Pancreas (tissue), 10 donors: ENCODE results near the gene SPATA2. TPM values are rescaled to one million over a fixed set of nuclear protein-coding genes. Genes with fewer than 3 reads are reported as not detected.

Experiments used
- ATAC-seq, 4 donors: fragments of 200-7000 bp; cut with Tn5 transposase; one replicate each; pipeline versions ENCODE4 v1.8.0 to v1.9.1; 2020; ENCODE audit warnings: mild to moderate bottlenecking in 4 of 4, moderate library complexity in 4 of 4
- DNase-seq, 6 donors: peaks; one replicate each; pipeline ENCODE4 v3.0.0-alpha.2; 2020
- FAIRE-seq: peaks from 2 replicates; lab custom pipeline; 2012; peaks lifted over from hg19 to GRCh38; lab: Jason Lieb, UNC
- H3K27ac ChIP-seq, 4 donors: fragments of 200-600 bp; sonication (generic); 1 replicate in 3 of 4; 2 replicates in 1 of 4; pipeline versions ENCODE4 v1.5.0 to v1.8.0; 2020
- H3K27me3 ChIP-seq, 4 donors: fragments of 200-600 bp; one replicate each; pipeline ENCODE4 v1.8.0; 2021
- H3K36me3 ChIP-seq, 3 donors: fragments of 200-600 bp; sonication (generic) in 1 of 3; one replicate each; pipeline versions ENCODE4 v1.5.0 to v1.8.0; 2020 to 2021
- H3K4me1 ChIP-seq, 3 donors: fragments of 200-600 bp; one replicate each; pipeline ENCODE4 v1.8.0; 2021
- H3K4me3 ChIP-seq, 4 donors: fragments of 200-600 bp; sonication (generic) in 2 of 4; one replicate each; pipeline versions ENCODE4 v1.5.0 to v1.8.0; 2020 to 2021
- H3K9me3 ChIP-seq, 4 donors: fragments of 200-600 bp; one replicate each; pipeline ENCODE4 v1.8.0; 2021
- WGBS, 2 donors: extraction: QIAGEN DNeasy Blood & Tissue Kit; methylation state at CpG; one replicate each; pipeline ENCODE4 v1.1.7; 2013; 5-methylcytosine and 5-hydroxymethylcytosine counted together
- intact Hi-C, 3 donors: fragments of 100-400 bp; cut with DNase I; formaldehyde crosslinking; loops; one replicate each; pipeline versions ENCODE4 v1.11.1 to v1.14.2; 2022
- polyA plus RNA-seq, 2 donors: library from polyadenylated mRNA; stranded (reverse); fragments of 200-250 nt; gene quantifications; one replicate each; pipeline ENCODE4 v1.2.3, GENCODE V29; 2013
- total RNA-seq, 6 donors: library from RNA; stranded (reverse); fragmentation: NEBNext Ultra II Directional in 4 of 6; extraction: Animal tissue kit (Norgen Biotek cat#: 25700) in 4 of 6; gene quantifications; one replicate each; pipeline versions ENCODE4 v1.2.1 to v1.2.4, GENCODE V29; 2021 to 2023
- TF ChIP-seq, protein P1 (sequence below), 4 donors: fragments of 200-600 bp; sonication (generic) in 3 of 4; IDR thresholded peaks; one replicate each; pipeline versions ENCODE4 v1.5.0 to v1.8.0; 2021; ENCODE audit warnings: antibody characterized with exemption in 4 of 4
- donor health status: healthy with polysubstance abuse.
- donor health status: DM: no; HTN: no; CAD: no; lungs with moderate emphysema.
- donor health status: DM: no; HTN: no; CAD: no.
- donor health status: control.
- donor health status: control.
- donor health status: Bipolar disorder and iron deficiency.
- donor health status: DM: yes; HTN: yes; CAD: no.
- donor health status: DM: no; HTN: no; CAD: no.
- donor health status: DM: no; HTN: no; CAD: no.
- donor health status: DM: yes; HTN: yes; CAD: no.

Gene SPATA2
- total and polyA plus RNA-seq, 8 donors = 3.9 to 7.0 (median 4.6) TPM

DNA sequence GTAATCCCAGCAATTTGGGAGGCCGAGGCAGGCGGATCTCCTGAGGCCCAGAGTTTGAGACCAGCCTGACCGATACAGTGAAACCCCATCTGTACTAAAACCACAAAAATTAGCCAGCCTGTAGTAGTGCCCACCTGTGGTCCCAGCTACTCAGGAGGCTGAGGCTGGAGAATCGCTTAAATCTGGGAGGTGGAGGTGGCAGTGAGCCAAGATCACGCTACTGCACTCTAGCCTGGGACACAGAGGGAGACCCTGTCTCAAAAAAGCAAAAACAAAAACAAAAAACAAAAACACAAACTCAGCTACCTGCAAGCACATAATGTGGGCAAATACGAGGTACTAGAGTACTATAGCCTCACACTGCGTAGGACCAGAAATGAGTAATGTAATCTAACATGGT lies 3.7 kb upstream of the SPATA2 start:
- peaks cover 0 to 14% (median 0%) of the 10 kb centered on the region in 3 donors for H3K4me1 ChIP-seq

DNA sequence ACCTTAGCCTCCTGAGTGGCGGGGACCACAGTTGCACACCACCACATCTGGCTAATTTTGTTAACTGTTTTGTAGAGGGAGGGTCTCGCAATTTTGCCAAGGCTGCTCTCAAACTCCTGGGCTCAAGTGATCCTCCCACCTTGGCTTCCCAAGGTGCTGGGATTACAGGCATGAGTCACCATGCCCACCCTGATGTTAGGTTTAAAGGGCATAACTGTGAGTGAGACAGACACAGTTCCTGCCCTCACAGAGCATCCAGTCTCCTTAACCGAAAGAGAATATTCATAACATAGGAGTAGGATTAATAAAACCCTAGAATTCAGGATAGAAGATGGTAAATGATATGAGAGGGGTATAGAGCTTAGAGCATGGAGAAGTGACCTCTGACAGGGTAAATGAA lies 3.1 kb upstream of the SPATA2 start:
- intact Hi-C loops = no loop called here

More for the DNA sequence above, 3.7 kb upstream of the SPATA2 start:
- Histone ChIP-seq H3K27ac (no peak overlapping the region), H3K9me3 (no peaks in the 10 kb centered on the region), H3K4me3 (no peak overlapping the region), H3K27me3 (no peaks in the 10 kb centered on the region), H3K36me3 (no peaks in the 10 kb centered on the region)
- FAIRE-seq (no peak), DNase-seq (no peak), ATAC-seq (no peak)
- TF ChIP-seq, protein P1, sequence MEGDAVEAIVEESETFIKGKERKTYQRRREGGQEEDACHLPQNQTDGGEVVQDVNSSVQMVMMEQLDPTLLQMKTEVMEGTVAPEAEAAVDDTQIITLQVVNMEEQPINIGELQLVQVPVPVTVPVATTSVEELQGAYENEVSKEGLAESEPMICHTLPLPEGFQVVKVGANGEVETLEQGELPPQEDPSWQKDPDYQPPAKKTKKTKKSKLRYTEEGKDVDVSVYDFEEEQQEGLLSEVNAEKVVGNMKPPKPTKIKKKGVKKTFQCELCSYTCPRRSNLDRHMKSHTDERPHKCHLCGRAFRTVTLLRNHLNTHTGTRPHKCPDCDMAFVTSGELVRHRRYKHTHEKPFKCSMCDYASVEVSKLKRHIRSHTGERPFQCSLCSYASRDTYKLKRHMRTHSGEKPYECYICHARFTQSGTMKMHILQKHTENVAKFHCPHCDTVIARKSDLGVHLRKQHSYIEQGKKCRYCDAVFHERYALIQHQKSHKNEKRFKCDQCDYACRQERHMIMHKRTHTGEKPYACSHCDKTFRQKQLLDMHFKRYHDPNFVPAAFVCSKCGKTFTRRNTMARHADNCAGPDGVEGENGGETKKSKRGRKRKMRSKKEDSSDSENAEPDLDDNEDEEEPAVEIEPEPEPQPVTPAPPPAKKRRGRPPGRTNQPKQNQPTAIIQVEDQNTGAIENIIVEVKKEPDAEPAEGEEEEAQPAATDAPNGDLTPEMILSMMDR (IDR thresholded peaks at IDR 0.05) = no peak
- WGBS, 2 donors = 67 to 70% methylated on average over 7 of the region's 7 CpGs
- intact Hi-C loops = no loop called here

DNA sequence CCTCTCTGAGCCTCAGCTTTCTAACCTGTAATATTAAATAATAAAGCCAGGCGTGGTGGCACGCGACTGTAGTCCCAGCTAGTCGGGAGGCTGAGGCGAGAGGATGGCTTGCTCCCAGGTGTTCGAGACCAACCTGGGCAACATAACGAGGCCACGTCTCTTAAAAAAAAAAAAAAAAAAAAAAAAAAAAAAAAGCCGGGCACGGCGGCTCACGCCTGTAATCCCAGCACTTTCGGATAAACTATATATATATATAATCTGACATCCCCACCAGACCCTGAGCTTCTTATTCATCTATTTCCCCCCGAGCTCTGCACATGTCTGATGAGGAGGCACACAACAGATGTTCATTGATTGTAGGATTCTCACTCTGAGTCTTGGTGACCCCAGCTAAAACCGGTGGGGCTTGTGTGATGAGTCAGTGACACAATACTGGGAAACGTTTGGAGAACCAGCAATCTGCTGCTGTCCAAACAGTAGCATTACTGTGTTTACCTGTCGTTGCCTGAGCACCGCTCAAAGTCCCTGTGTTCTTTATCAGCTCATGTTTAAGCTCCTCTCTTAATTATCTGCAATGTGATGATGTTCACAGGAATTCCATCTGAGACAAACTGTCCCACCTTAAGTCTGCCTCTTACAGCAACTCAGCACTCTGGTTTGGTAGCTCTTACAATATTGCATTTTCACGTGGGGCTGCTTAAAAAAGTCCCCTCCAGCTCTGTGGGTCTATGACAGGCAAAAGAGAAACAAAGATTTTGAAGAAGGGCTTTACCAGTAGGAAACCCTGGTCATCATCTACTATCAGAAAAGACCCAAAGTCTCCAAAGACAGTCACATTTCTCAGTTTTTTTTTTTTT lies 1.0 kb upstream of the SPATA2 start:
- Histone ChIP-seq H3K27me3 (no peaks in the 10 kb centered on the region), H3K36me3 (no peaks in the 10 kb centered on the region), H3K9me3 (no peaks in the 10 kb centered on the region), H3K4me1 (peaks cover 0 to 17% (median 9%) of the 10 kb centered on the region in 3 donors), H3K27ac (peak overlapping the region; percentile 99 to 100 (median 100)), H3K4me3 (peak overlapping the region; percentile 99 to 100 (median 100))
- TF ChIP-seq, protein P1 (IDR thresholded peaks at IDR 0.05) = no peak
- no peak for FAIRE-seq
- ATAC-seq = peak; percentile 63 to 85 (median 68)
- WGBS, 2 donors = 9 to 11% methylated on average over 19 of the region's 19 CpGs
- intact Hi-C loops = no loop called here
- peak in 5 of 6 donors; percentile 55 to 76 (median 59) for DNase-seq

More for the DNA sequence above, 3.1 kb upstream of the SPATA2 start:
- ATAC-seq (no peak), DNase-seq (no peak), FAIRE-seq (no peak)
- H3K4me3 ChIP-seq = no peak overlapping the region
- no peaks in the 10 kb centered on the region for H3K27me3 ChIP-seq
- TF ChIP-seq, protein P1 (IDR thresholded peaks at IDR 0.05) = no peak
- H3K4me1 ChIP-seq = peaks cover 0 to 17% (median 5%) of the 10 kb centered on the region in 3 donors
- H3K27ac ChIP-seq = no peak overlapping the region
- no peaks in the 10 kb centered on the region for H3K9me3 ChIP-seq
- H3K36me3 ChIP-seq = no peaks in the 10 kb centered on the region
- 95 to 96% methylated on average over 3 of the region's 3 CpGs for WGBS, 2 donors

DNA sequence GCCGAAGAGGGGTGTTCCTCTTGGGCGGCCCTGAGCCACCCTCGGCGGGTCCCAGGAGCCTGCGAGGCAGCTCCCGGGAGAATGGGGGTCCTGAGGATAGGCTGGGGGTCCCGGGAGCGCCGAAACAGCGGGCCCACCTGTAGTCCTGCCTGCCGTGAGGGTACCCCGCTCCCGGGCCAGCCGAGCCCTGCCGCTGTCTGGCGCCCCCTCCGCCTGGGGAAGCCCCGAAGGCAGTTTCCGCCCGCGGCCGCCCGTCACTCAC lies 280 bp downstream of the SPATA2 start:
- no peaks in the 10 kb centered on the region for H3K36me3 ChIP-seq
- FAIRE-seq = no peak

More for the DNA sequence above, 280 bp downstream of the SPATA2 start:
- peaks cover 0 to 20% (median 15%) of the 10 kb centered on the region in 3 donors for H3K4me1 ChIP-seq
- TF ChIP-seq, protein P1 (IDR thresholded peaks at IDR 0.05) = no peak
- WGBS, 2 donors = 0% methylated on average over 6 to 23 of the region's 23 CpGs
- ATAC-seq (peak in 1 of 4 donors; percentile 7), DNase-seq (no peak)
- intact Hi-C loops = no loop called here
- peak overlapping the region; percentile 99 to 100 (median 100) for H3K4me3 ChIP-seq
- H3K27ac ChIP-seq = peak overlapping the region; percentile 99 to 100 (median 100)
- H3K27me3 ChIP-seq = no peaks in the 10 kb centered on the region
- no peaks in the 10 kb centered on the region for H3K9me3 ChIP-seq
